ENCODE results near the gene TANGO2.

- 0 out of 2 replicates have a peak, but pooled peaks have one; percentile 36 for TF ChIP-seq CTCF (conservative IDR thresholded peaks at IDR 0.05; ENCODE audit: low read depth, low read length)
- no peak for TF ChIP-seq EZH2 (IDR thresholded peaks at IDR 0.05; ENCODE audit: borderline replicate concordance, low read depth, low read length, poor library complexity, severe bottlenecking)
Observed at GRCh38 chr22:20060700-20061480, 40.0 kb downstream of the TANGO2 start.

All from A673 (cell line).